Loucy (cell line): ENCODE results near the gene CHIA.

Experiments
- H2AFZ ChIP-seq: fragments of 200-600 bp; sonication (generic); 2 replicates; pipeline ENCODE4 v1.6.0; 2016; ENCODE audit warnings: antibody characterized with exemption, mild to moderate bottlenecking, low read length, moderate library complexity
- H3F3A ChIP-seq: fragments of 200-600 bp; 2 replicates; pipeline ENCODE4 v1.6.0; 2016; ENCODE audit warnings: antibody characterized with exemption, low read depth, mild to moderate bottlenecking
- H3K27me3 ChIP-seq: fragments of 200-600 bp; sonication (generic); 2 replicates; pipeline ENCODE4 v1.6.1; 2014; ENCODE audit warnings: low read length, mild to moderate bottlenecking; ENCODE audit not compliant: insufficient read depth, poor library complexity, severe bottlenecking
- H3K36me3 ChIP-seq: fragments of 200-600 bp; sonication (generic); 2 replicates; pipeline ENCODE4 v1.6.1; 2016; ENCODE audit warnings: low read length; ENCODE audit not compliant: insufficient read depth
- H3K4me1 ChIP-seq: fragments of 200-600 bp; sonication (generic); 2 replicates; pipeline ENCODE4 v1.5.1; 2014; ENCODE audit warnings: low read length, mild to moderate bottlenecking; ENCODE audit not compliant: insufficient read depth, poor library complexity, severe bottlenecking
- H3K4me2 ChIP-seq: fragments of 200-600 bp; sonication (generic); 2 replicates; pipeline ENCODE4 v1.6.0; 2014; ENCODE audit warnings: antibody characterized with exemption, low read length, low read depth, mild to moderate bottlenecking; ENCODE audit not compliant: poor library complexity, severe bottlenecking
- H3K4me3 ChIP-seq: fragments of 200-600 bp; sonication (generic); 2 replicates; pipeline ENCODE4 v1.5.1; 2014; ENCODE audit warnings: low read length, mild to moderate bottlenecking, mixed read lengths; ENCODE audit not compliant: poor library complexity, severe bottlenecking
- H3K79me2 ChIP-seq: fragments of 200-600 bp; sonication (generic); 2 replicates; pipeline ENCODE4 v1.6.1; 2014; ENCODE audit warnings: low read length; ENCODE audit not compliant: insufficient read depth
- H3K9ac ChIP-seq: fragments of 200-600 bp; sonication (generic); 2 replicates; pipeline ENCODE4 v1.6.0; 2014; ENCODE audit warnings: mild to moderate bottlenecking, low read depth, low read length, moderate library complexity; ENCODE audit not compliant: poor library complexity, severe bottlenecking
- H3K9me2 ChIP-seq: fragments of 200-600 bp; sonication (generic); replicated peaks from 2 replicates; pipeline ENCODE4 v1.6.1; 2016; ENCODE audit warnings: low read depth, low read length, mixed read lengths
- H3K9me3 ChIP-seq: fragments of 200-600 bp; sonication (generic); 2 replicates; pipeline ENCODE4 v1.6.1; 2014; ENCODE audit warnings: mild to moderate bottlenecking, antibody characterized with exemption, low read length, low read depth; ENCODE audit not compliant: insufficient read depth
- H4K20me1 ChIP-seq: fragments of 200-600 bp; sonication (generic); 2 replicates; pipeline ENCODE4 v1.6.0; 2014; ENCODE audit warnings: antibody characterized with exemption, low read length, mild to moderate bottlenecking; ENCODE audit not compliant: insufficient read depth, poor library complexity, severe bottlenecking
- CTCF ChIP-seq: fragments of 200-600 bp; sonication (generic); conservative IDR thresholded peaks from 2 replicates; pipeline ENCODE4 v1.5.1; 2014; ENCODE audit warnings: mild to moderate bottlenecking, antibody characterized with exemption, low read length
- EZH2phosphoT487 ChIP-seq: fragments of 200-600 bp; IDR thresholded peaks from 2 replicates; pipeline ENCODE4 v1.6.1; 2018; ENCODE audit warnings: antibody characterized with exemption, mild to moderate bottlenecking, moderate library complexity, borderline replicate concordance

CHIA gene

GRCh38 chr1:111252786-111253185 is 37.9 kb upstream of the CHIA start:
- no peaks in the 10 kb centered on the region for H3K9me3 ChIP-seq
- no peak overlapping the region for H3K4me3 ChIP-seq
- no peak overlapping the region for H3K4me2 ChIP-seq
- no peak overlapping the region for H3K9ac ChIP-seq
- H3K9me2 ChIP-seq: no peaks in the 10 kb centered on the region
- TF ChIP-seq EZH2phosphoT487 (no peak), CTCF (no peak)
- no peaks in the 10 kb centered on the region for H3K27me3 ChIP-seq
- no peaks in the 10 kb centered on the region for H3K79me2 ChIP-seq
- H2AFZ ChIP-seq: no peak overlapping the region
- no peaks in the 10 kb centered on the region for H3K4me1 ChIP-seq
- H3F3A ChIP-seq: no peaks in the 10 kb centered on the region
- H4K20me1 ChIP-seq: no peaks in the 10 kb centered on the region
- no peaks in the 10 kb centered on the region for H3K36me3 ChIP-seq

GRCh38 chr1:111253876-111254275 is 36.8 kb upstream of the CHIA start:
- H3K79me2 ChIP-seq: no peaks in the 10 kb centered on the region
- TF ChIP-seq EZH2phosphoT487: no peak
- TF ChIP-seq CTCF: no peak
- no peaks in the 10 kb centered on the region for H3K9me3 ChIP-seq
- no peak overlapping the region for H2AFZ ChIP-seq
- H4K20me1 ChIP-seq: no peaks in the 10 kb centered on the region
- H3K4me3 ChIP-seq: no peak overlapping the region
- no peaks in the 10 kb centered on the region for H3K27me3 ChIP-seq
- H3K4me2 ChIP-seq: no peak overlapping the region
- H3F3A ChIP-seq: no peaks in the 10 kb centered on the region
- no peaks in the 10 kb centered on the region for H3K9me2 ChIP-seq
- H3K9ac ChIP-seq: no peak overlapping the region
- H3K4me1 ChIP-seq: no peaks in the 10 kb centered on the region
- H3K36me3 ChIP-seq: no peaks in the 10 kb centered on the region

GRCh38 chr1:111256988-111257658 is 33.5 kb upstream of the CHIA start:
- H3K27me3 ChIP-seq: no peaks in the 10 kb centered on the region
- no peak overlapping the region for H3K4me3 ChIP-seq
- H3K4me2 ChIP-seq: no peak overlapping the region
- H3K9me2 ChIP-seq: no peaks in the 10 kb centered on the region
- no peaks in the 10 kb centered on the region for H3K36me3 ChIP-seq
- H3K9ac ChIP-seq: no peak overlapping the region
- TF ChIP-seq CTCF: no peak
- no peak for TF ChIP-seq EZH2phosphoT487
- no peak overlapping the region for H2AFZ ChIP-seq
- H3K4me1 ChIP-seq: no peaks in the 10 kb centered on the region
- no peaks in the 10 kb centered on the region for H3K9me3 ChIP-seq
- H3F3A ChIP-seq: no peaks in the 10 kb centered on the region
- H3K79me2 ChIP-seq: no peaks in the 10 kb centered on the region
- no peaks in the 10 kb centered on the region for H4K20me1 ChIP-seq
